NCI-H446 (cell line): Measurements from ENCODE around the gene LRRC49.

ENCODE experiments used
- DNase-seq, 2 experiments: peaks; one replicate each; lab custom pipeline; 2025; lab: John Stamatoyannopoulos, UW

Gene LRRC49

DNA sequence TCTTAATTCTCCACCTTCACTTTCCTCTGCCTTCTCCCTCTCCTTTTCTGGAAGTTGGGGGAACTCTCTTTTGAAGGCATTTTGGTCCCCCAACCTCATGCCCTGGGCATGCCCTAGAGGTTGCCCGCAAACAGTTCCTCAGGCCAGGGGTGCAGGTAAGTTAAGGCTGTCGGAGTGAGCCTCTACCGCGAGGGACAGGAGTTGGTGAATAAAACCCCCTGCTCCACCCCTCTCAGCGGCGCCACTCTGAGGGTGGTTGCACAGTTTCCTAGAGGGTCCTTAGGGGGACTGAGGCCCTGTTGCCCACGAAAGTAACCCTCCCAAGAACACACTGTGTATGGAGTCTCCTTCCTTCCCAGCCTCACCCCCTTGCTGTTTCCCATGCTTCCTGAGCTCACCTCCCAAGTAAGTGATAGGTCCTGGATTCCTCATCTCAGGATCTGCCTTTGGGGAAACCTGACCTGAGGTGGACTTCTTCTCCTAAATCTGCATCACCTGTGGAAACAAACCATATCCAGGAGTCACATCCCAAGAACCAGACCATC, 199.5 kb downstream of the LRRC49 start:
- DNase-seq = no peak

DNA sequence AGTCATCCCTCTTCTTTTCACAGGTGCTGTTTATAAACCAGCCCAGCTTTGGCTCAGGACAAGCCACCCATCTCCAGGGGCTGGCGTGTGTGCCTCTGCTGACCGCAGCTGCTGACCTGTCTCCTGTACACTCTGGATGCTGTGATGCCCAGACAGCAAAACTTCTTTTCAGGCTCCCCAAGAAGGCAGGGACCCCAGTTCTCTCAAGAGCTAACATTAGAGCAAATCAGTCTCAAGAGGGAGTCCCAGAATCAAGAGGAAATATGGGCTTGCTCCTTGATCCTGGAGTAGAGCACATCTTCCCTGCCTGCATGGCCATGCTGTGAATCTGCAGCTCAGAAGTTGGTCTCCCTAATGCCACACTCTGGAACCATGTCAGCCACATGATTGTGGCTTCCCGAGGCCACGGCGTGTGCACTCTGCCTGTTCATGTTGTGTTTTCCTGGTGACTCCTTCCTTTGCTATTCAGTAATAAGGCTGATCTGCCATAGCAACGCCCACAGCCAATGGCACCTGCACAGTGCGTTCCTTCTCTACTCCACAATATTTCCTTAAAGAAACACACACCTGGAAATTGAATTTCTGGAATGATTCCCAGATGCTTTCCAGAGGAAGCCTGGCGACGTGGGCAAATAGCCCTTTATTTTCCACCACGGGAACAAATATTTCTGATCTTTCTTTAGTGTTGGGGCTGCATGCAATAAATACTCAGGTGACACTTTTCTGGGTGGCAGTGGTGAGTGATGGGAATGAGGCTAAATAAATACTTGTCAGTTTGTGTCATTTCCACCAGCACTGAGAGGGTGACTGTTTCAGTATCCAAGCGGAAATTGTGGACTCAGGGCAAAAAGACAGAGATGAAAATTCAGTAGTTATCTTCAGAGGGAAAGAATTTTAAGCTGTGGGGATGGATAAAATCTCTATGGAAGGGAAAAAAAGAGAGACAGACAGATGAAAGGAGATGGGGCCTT, 200.7 kb downstream of the LRRC49 start:
- DNase-seq = no peak

DNA sequence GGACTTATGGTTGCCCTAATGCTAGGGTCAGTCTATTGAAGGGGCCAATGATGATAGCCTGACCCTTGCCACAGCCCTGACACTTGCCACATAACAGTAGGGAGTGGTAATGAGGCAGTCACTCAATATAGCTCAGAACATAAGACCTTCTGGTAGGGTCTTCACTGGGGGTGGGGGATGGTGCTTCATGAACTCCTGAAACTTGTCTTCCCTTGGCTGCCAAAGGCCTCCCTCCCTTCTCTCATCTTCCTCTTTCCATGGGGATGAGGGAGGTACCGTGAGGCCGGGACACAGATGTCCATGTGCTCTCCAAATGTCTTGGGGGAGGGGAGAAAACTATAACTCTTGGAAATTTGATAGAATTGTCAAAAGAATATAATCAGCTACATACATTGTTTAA, 201.5 kb downstream of the LRRC49 start:
- no peak for DNase-seq

DNA sequence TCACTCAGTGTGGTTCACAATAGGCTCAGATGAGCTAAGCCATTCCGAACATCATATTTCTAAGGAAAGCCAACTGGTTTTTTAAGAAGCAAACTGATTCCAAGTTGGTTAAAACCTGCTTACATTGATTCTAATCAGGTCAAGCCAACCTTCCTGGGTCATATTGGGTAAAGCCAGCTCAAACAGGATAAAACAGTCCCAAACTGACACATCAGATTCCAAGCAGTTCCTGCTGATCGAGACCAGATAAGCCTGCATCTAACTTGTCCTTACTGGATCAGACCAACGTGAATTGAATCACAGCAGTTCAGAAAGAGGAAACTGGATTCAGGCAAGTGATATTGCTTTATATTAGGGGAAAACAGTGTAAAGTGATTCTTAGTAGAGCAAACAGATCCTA, 204.1 kb downstream of the LRRC49 start:
- DNase-seq = no peak

DNA sequence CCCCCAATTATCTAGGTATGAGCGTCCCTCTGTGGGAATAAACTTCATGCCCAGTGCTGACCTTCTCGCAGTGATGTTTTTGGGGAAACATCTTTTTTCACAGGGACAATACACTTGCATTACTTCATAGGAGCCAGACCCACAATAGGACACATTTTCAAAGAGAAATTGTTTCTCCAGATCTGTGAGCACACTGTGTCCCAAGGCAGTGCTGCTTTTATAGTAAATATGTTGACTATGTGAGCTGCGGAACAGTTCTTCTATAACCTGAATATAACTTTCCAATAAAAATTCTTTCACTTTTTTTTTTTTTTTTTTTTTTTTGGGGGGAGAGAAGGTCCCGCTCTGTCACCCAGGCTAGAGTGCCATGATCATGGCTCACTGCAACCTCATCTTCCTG, 205.3 kb downstream of the LRRC49 start:
- DNase-seq = no peak

DNA sequence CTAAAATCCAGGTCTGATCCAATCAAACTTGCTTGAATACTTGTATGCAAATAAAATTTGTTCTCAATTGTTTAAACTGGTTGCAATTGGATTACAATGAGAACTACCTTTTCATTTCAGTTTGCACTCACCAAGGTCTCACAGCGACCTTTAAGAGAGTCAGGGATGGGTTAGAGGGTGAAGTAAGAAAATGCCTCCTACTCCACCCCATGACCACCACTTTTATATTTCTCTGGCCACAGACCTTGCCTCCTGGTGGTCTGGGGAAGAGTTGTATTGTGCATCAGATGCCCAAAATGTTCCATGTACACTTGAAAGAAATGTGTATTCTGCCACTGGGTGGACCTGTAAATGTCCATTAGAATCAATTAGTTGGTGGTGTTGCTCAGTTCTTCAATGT, 206.3 kb downstream of the LRRC49 start:
- no peak for DNase-seq
